Neural progenitor cell (in vitro differentiated cells): ENCODE data around the gene TLE3. TPM values are rescaled to one million over a fixed set of nuclear protein-coding genes. Genes with fewer than 3 reads are reported as not detected.
A peak's percentile ranks its signal among the peaks of the same experiment; 100 is the strongest.

Experiments used
- DNase-seq: peaks from one replicate; pipeline ENCODE4 v3.0.0-alpha.2; 2016; ENCODE audit warnings: low spot score
- H2AFZ ChIP-seq: fragments of 200-600 bp; sonication (generic); replicated peaks from 2 replicates; pipeline ENCODE4 v1.6.1; 2016; ENCODE audit warnings: antibody characterized with exemption
- H3F3A ChIP-seq: fragments of 200-600 bp; sonication (generic); 2 replicates; pipeline ENCODE4 v1.6.1; 2016; ENCODE audit warnings: antibody characterized with exemption, low read depth
- H3K27ac ChIP-seq: fragments of 200-600 bp; sonication (generic); 2 replicates; pipeline ENCODE4 v1.5.1; 2016; ENCODE audit warnings: mild to moderate bottlenecking
- H3K27me3 ChIP-seq: fragments of 200-600 bp; sonication (generic); 2 replicates; pipeline ENCODE4 v1.6.1; 2016; ENCODE audit warnings: mild to moderate bottlenecking, moderate library complexity
- H3K36me3 ChIP-seq: fragments of 200-600 bp; sonication (generic); 2 replicates; pipeline ENCODE4 v1.5.1; 2016
- H3K4me1 ChIP-seq: fragments of 200-600 bp; sonication (generic); 2 replicates; pipeline ENCODE4 v1.6.1; 2016; ENCODE audit warnings: mixed run types
- H3K4me2 ChIP-seq: fragments of 200-600 bp; sonication (generic); 2 replicates; pipeline ENCODE4 v1.6.1; 2016
- H3K4me3 ChIP-seq: fragments of 200-600 bp; sonication (generic); 2 replicates; pipeline ENCODE4 v1.5.1; 2016
- H3K79me2 ChIP-seq: fragments of 200-600 bp; sonication (generic); 2 replicates; pipeline ENCODE4 v1.6.1; 2016; ENCODE audit warnings: low read depth
- H3K9ac ChIP-seq: fragments of 200-600 bp; sonication (generic); 2 replicates; pipeline ENCODE4 v1.6.1; 2016
- H3K9me3 ChIP-seq: fragments of 200-600 bp; sonication (generic); 2 replicates; pipeline ENCODE4 v1.5.1; 2016; ENCODE audit warnings: low read depth
- H4K20me1 ChIP-seq: fragments of 200-600 bp; sonication (generic); 2 replicates; pipeline ENCODE4 v1.6.1; 2016; ENCODE audit warnings: low read depth
- H3K27ac Mint-ChIP-seq: 3 replicates; pipeline ENCODE4 v1.8.0; 2021; ENCODE audit warnings: mixed read lengths
- H3K27me3 Mint-ChIP-seq: 2 replicates; pipeline ENCODE4 v1.8.0; 2022; ENCODE audit warnings: low read depth, mild to moderate bottlenecking, inconsistent platforms, moderate library complexity, mixed read lengths; ENCODE audit not compliant: insufficient read depth
- H3K36me3 Mint-ChIP-seq: 3 replicates; pipeline ENCODE4 v1.8.0; 2021; ENCODE audit warnings: mixed read lengths
- H3K4me1 Mint-ChIP-seq: 3 replicates; pipeline ENCODE4 v1.8.0; 2021; ENCODE audit warnings: mixed read lengths
- H3K4me3 Mint-ChIP-seq: 3 replicates; pipeline ENCODE4 v1.8.0; 2021; ENCODE audit warnings: mild to moderate bottlenecking, moderate library complexity, mixed read lengths
- H3K9me3 Mint-ChIP-seq: 3 replicates; pipeline ENCODE4 v1.8.0; 2020; ENCODE audit warnings: mixed read lengths
- CTCF ChIP-seq: fragments of 200-600 bp; sonication (generic); IDR thresholded peaks from 2 replicates; pipeline ENCODE4 v1.5.1; 2017; ENCODE audit warnings: antibody characterized with exemption, mild to moderate bottlenecking
- EZH2 ChIP-seq: fragments of 200-600 bp; sonication (generic); IDR thresholded peaks from 2 replicates; pipeline ENCODE4 v1.6.1; 2017; ENCODE audit warnings: antibody characterized with exemption, mild to moderate bottlenecking, moderate library complexity
- EZH2phosphoT487 ChIP-seq: fragments of 200-600 bp; sonication (generic); IDR thresholded peaks from 2 replicates; pipeline ENCODE4 v1.6.1; 2017; ENCODE audit warnings: antibody characterized with exemption
- total RNA-seq: library from RNA; depleted of rRNA; stranded (reverse); fragments of >200 nt; gene quantifications from 2 replicates; pipeline ENCODE4 v1.2.3, GENCODE V29; 2015; ENCODE audit warnings: low replicate concordance

The TLE3 gene
- total RNA-seq, 1 donor from 2014 or later = 22.1 TPM

GRCh38 chr15:70033529-70034140 is 64.1 kb downstream of the TLE3 start:
- peaks cover 2% of the 10 kb centered on the region for H3K36me3 Mint-ChIP-seq
- H3K4me3 Mint-ChIP-seq = no peak overlapping the region
- no peaks in the 10 kb centered on the region for H3K9me3 ChIP-seq
- no peaks in the 10 kb centered on the region for H3K79me2 ChIP-seq
- H3K36me3 ChIP-seq = no peaks in the 10 kb centered on the region
- peaks cover 17% of the 10 kb centered on the region for H3K4me1 Mint-ChIP-seq
- H3K9ac ChIP-seq = no peak overlapping the region
- no peak overlapping the region for H3K4me2 ChIP-seq
- peak; percentile 21 for DNase-seq
- TF ChIP-seq CTCF (no peak), EZH2 (no peak), EZH2phosphoT487 (no peak)
- H2AFZ ChIP-seq = no peak overlapping the region
- peaks cover 15% of the 10 kb centered on the region for H3K27me3 Mint-ChIP-seq
- no peak overlapping the region for H3K4me3 ChIP-seq
- no peak overlapping the region for H3K27ac ChIP-seq
- no peak overlapping the region for H3K27ac Mint-ChIP-seq
- no peaks in the 10 kb centered on the region for H3K27me3 ChIP-seq
- no peaks in the 10 kb centered on the region for H4K20me1 ChIP-seq
- H3F3A ChIP-seq = no peaks in the 10 kb centered on the region
- H3K4me1 ChIP-seq = peaks cover 9% of the 10 kb centered on the region
- no peaks in the 10 kb centered on the region for H3K9me3 Mint-ChIP-seq

- TF ChIP-seq CTCF (no peak), EZH2phosphoT487 (no peak), EZH2 (no peak)
- H3K4me3 ChIP-seq = no peak overlapping the region
- no peak overlapping the region for H3K4me2 ChIP-seq
- Mint-ChIP-seq H3K4me3 (no peak overlapping the region), H3K9me3 (no peaks in the 10 kb centered on the region), H3K27me3 (peaks cover 15% of the 10 kb centered on the region), H3K4me1 (peaks cover 17% of the 10 kb centered on the region), H3K36me3 (peaks cover 2% of the 10 kb centered on the region), H3K27ac (no peak overlapping the region)
- H2AFZ ChIP-seq = no peak overlapping the region
- H3K27me3 ChIP-seq = no peaks in the 10 kb centered on the region
- H3K79me2 ChIP-seq = no peaks in the 10 kb centered on the region
- H3K36me3 ChIP-seq = no peaks in the 10 kb centered on the region
- H3K27ac ChIP-seq = no peak overlapping the region
- H3F3A ChIP-seq = no peaks in the 10 kb centered on the region
- no peaks in the 10 kb centered on the region for H4K20me1 ChIP-seq
- peaks cover 9% of the 10 kb centered on the region for H3K4me1 ChIP-seq
- no peaks in the 10 kb centered on the region for H3K9me3 ChIP-seq
- no peak overlapping the region for H3K9ac ChIP-seq
- no peak for DNase-seq
Observed at GRCh38 chr15:70033109-70033508, 64.6 kb downstream of the TLE3 start.

GRCh38 chr15:70032509-70032908 is 65.2 kb downstream of the TLE3 start:
- Histone ChIP-seq H3K9ac (no peak overlapping the region), H3K4me2 (no peak overlapping the region), H2AFZ (no peak overlapping the region), H3K27me3 (no peaks in the 10 kb centered on the region), H3K79me2 (no peaks in the 10 kb centered on the region), H3K4me1 (peaks cover 9% of the 10 kb centered on the region), H3K27ac (no peak overlapping the region), H3F3A (no peaks in the 10 kb centered on the region), H3K9me3 (no peaks in the 10 kb centered on the region), H3K4me3 (no peak overlapping the region), H3K36me3 (no peaks in the 10 kb centered on the region), H4K20me1 (no peaks in the 10 kb centered on the region)
- H3K27ac Mint-ChIP-seq = no peak overlapping the region
- H3K36me3 Mint-ChIP-seq = peaks cover 2% of the 10 kb centered on the region
- peaks cover 17% of the 10 kb centered on the region for H3K4me1 Mint-ChIP-seq
- no peak for DNase-seq
- no peak overlapping the region for H3K4me3 Mint-ChIP-seq
- H3K27me3 Mint-ChIP-seq = peaks cover 15% of the 10 kb centered on the region
- no peaks in the 10 kb centered on the region for H3K9me3 Mint-ChIP-seq
- TF ChIP-seq EZH2 (no peak), CTCF (no peak), EZH2phosphoT487 (no peak)
